Measurements from ENCODE around the gene ISOC1.

Gene ISOC1

GRCh38 chr5:129096382-129096991, 1.9 kb downstream of the ISOC1 start:
- DNase-seq = no peak

GRCh38 chr5:129097498-129098296, 3.1 kb downstream of the ISOC1 start:
- no peak for DNase-seq

DNA sequence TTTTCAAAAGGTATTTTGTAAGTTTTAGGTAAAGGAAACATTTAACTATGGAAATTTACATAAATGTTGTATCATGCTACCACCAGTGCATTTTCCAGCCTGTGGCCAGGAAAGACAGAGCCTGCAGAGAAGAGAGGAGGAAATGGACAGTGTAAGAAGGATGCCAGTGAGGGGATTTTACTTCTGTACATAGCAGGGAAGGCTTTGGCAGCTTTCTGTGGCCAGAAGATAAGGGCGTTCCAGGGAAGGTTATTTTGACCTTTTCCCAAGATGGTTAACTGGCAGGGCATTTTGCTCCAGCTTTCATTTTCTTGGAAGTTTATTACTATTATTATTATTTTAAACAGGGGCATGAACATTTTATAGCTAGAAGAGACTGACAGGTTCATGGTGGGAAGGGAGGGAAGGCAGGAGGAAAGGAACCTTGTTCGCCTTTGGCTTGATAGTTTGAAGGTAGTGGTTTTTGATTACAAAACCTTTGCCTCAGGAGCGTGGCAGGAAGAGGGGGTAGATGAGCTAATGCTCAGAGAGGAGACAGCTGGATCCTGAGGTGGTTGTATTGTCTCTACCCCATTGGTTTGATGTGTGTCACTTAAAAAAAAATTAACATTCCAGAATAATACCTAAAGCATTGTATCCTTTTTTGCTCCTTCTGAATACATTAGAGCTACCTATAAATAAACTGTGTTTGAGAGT, 4.1 kb downstream of the ISOC1 start:
- no peak for DNase-seq

DNA sequence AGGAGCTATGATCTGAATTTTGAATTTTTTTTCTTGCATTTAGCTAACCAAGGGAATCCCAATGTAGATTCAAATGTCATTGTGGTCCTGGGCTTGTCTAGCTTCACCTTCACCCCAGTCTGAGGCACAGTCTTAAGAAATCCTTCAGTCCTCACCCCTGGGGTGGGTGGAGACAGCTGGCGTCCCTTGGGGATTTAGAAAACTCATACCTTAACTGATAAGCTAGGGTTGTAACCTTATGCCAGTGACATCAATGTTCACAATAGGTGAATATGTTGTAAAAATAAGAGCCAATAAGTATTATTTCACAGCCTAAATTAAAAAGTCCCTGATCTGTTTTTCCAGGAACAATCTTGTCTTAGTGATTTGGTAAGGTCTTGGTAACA, 4.6 kb downstream of the ISOC1 start:
- no peak for DNase-seq

- no peak for DNase-seq
Measured at GRCh38 chr5:129101794-129102193, 7.2 kb downstream of the ISOC1 start.

DNA sequence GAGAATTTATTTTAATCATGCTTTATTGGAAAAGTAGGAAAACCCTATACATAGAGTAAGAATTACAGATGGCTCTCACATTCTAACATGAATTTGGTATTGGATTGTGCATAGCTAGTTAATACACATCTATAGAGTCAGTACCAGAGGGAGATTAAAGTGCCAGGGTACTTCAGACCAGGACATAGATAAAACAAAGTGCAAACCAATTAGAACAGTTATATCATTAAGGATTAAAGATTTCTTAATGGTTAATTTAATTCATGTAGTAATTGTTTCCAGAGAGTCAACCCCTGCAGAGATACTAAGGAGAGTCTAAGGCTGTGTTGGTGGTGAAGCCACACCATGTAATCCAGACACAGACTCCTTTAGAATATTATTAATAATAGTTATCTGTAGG, 8.8 kb downstream of the ISOC1 start:
- DNase-seq = no peak

- DNase-seq = no peak
Measured at GRCh38 chr5:129104915-129105455, 10.4 kb downstream of the ISOC1 start.

- no peak for DNase-seq
Measured at GRCh38 chr5:129107637-129108036, 13.1 kb downstream of the ISOC1 start.

DNA sequence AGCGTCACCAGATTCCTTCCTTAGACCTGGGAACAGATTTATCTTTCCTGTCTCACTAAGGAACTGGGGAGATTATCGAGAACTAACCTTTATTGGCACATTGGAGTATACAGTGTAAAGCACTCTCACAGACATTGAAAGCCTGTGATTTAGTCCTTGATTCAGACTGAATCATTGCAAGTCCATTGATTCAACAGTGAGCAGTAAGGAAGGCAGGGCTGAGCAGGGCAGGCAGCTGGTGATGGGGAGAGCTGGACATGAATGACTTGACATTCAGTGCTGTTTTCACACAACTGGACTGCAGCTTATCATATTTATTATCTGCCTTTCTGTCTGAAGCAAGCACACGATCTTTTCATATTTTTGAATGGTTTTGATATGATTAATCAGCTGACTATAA, 16.2 kb downstream of the ISOC1 start:
- DNase-seq = no peak

GRCh38 chr5:129111351-129111750, 16.8 kb downstream of the ISOC1 start:
- DNase-seq = no peak

DNA sequence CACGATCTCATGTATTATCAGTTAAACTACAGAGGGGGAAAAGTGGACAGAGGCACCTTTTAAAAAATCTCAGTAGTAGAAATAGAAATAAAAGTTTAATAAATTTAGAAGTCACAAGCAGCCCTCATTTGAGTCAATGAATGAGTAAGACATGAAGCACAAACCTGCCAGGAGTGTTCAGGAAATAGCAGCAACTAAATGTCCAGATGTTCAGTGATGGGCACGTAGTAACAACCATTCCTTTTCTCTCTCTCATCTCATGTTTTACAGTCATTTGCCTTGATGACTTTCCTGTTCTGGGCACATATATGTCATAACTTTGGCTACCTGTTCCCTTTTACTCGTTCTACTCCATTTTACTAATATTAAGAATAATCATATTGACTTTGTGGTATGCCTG, 17.7 kb downstream of the ISOC1 start:
- no peak for DNase-seq

DNA sequence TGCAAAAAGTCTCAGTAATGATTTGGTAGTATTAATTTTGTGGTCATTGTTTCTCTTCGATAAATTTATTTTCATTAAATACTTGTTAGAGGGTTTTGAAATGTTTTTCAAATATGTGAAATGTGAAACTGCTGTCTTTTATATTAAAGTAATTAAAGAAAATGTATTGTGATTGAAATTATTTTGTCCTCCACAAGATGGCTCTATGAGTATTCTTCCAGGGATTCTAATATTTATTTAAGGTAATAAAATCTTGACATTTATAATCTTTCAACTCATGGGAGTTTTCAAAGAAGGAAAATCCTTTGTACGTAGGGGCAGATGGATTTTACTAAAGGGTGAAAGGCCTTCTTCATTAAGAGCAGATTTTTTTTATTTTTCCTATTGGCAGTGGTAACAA, 19.3 kb downstream of the ISOC1 start:
- no peak for DNase-seq

DNA sequence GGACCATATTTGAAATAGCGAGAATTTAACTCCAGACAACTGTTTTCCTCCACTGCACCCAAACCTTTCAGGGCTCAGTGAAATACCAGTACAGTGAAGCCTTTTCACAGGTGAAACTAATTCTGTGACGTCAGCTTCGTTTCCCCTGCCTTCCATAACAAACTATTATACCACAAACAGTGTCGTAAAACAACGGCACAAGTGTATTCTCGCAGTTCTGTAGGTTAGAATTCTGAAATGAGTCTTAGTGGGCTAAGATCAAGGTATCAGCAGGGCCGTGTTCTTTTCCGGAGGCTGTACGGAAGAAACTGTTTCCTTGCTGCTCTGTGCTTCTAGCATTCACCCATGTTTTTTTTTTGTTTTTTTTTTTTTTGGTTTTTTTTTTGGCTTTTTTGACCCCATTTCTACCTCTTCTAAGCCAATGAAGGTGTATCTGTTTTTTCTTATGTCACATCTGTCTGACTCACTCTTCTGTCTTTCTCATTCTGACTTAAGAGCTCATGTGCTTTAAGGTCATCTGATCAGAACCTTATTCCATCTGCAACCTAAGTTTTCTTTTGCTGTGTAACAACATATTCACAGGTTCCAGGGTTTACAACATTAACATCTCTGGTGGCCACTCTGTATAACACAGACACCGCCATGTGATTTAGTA, 20.1 kb downstream of the ISOC1 start:
- no peak for DNase-seq

DNA sequence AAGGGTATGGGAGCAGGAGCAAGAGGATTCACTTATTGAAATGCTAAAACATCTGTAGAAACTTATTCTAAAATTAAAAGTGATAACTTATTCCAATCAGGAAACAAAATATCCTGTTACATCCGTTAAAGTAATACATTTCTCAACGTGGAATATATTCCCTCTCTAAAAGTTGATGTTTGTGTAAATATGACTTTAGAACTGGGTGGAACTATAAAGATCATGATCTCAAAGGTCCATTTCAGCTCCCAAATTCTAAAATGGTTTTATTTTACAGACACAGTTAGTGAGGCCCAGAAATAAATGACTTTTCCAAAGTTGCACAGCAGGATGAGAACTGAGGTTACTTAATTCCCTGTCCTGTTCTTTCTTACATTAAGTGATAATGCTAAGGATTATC, 21.1 kb downstream of the ISOC1 start:
- no peak for DNase-seq

- no peak for DNase-seq
Measured at GRCh38 chr5:129116797-129117196, 22.2 kb downstream of the ISOC1 start.

- no peak for DNase-seq
Measured at GRCh38 chr5:129118405-129118804, 23.9 kb downstream of the ISOC1 start.

GRCh38 chr5:129118826-129119225, 24.3 kb downstream of the ISOC1 start:
- no peak for DNase-seq

DNA sequence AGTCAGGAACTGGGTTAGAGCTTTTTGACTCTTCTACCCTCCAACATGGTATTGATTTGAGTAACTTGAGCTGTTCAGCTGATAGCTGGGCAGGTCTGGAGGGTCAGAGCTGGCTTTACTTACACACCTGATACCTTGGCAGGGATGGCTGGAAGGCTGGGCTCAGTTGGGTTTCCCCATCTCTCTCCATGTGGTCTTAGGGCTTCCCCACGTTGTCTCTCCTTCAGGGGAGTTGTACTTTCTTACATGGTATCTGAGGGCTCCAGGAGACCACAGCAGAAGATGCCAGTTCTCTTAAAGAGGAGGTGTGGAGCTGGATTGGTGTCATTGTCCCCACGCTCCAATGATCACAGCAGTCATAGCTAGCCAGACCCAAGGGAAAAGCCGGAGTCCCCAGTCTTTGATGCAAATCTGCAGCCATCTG, 25.6 kb downstream of the ISOC1 start:
- DNase-seq = no peak

GRCh38 chr5:129122560-129122959, 28.0 kb downstream of the ISOC1 start:
- no peak for DNase-seq

GRCh38 chr5:129124608-129125007, 30.1 kb downstream of the ISOC1 start:
- no peak for DNase-seq

- DNase-seq = no peak
Measured at GRCh38 chr5:129125819-129126218, 31.3 kb downstream of the ISOC1 start.

- no peak for DNase-seq
Measured at GRCh38 chr5:129133553-129133952, 39.0 kb downstream of the ISOC1 start.

DNA sequence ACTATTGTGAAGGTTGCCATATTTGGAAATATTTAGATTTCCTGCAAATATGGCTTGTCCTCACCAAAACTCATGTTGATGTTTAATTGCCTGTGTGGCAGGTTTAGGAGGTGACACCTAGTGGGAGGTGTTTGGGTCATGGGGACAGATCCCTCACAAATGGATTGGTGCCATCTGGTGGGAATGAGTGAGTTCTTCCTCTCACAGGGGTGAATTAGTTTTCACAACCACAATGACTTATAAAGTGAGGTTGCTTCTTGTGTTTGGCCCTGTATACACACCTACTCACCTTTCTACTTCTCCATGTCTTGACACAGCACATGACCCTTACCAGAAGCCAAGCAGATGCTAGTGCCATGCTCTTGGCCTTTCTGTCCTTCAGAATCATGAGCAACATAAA, 41.1 kb downstream of the ISOC1 start:
- DNase-seq = no peak

Measured in NCI-H2107 (cell line).